ENCODE data around the gene TRIM72.
"Not testable (repeated sequence)": the region's sequence is repeated elsewhere in the genome, so short reads cannot be mapped to it uniquely, and the experiment has no call there.

Gene TRIM72

DNA sequence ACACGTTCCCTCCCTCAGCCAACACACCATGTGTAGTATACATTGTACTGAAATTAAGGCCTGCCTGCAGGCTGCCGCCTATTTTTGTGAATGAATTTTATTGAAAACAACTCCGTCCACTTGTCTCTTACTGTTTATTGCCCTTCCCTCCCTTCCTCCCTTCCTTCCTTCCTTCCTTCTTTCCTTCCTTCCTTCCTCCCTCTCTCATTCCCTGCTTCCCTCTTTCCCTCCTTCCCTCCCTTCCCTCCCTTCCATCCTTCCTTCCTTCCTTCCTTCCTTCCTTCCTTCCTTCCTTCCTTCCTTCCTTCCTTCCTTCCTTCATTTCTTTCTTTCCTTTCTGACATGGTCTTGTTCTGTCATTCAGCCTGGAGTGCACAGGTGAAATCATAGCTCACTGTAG, 48.2 kb downstream of the TRIM72 start:
- DNase-seq: no peak

DNA sequence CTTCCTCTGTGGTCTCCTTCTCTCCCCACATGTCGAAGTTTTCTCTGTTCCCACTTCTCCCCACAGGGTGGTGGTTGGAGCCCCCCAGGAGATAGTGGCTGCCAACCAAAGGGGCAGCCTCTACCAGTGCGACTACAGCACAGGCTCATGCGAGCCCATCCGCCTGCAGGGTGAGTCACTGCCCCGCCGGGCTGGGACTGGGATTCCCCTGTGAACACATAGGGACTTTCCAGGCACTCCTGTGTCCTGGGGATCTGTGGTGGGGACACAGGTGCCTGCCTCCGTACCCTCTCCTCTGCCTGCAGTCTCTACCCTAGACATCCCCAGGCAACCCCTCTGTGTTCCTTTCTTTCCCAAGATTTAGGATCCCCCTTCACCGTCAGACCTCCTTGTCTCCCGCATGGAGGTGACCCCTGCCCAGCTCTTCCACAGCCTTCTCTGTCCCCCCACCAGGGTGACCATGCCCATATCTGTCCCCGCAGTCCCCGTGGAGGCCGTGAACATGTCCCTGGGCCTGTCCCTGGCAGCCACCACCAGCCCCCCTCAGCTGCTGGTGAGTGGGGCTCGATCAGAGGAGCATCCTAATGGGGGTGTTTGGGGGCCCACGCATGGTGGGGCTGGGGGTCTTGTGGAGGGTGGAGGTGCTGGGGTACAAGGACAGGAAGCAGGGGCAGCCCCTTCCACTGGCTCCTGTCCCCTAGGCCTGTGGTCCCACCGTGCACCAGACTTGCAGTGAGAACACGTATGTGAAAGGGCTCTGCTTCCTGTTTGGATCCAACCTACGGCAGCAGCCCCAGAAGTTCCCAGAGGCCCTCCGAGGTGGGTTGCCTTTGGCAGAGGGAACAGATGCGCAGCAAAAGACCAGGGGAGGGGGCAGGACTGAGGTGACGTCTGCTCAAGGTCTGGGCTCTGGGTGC, 51.7 kb downstream of the TRIM72 start:
- peak; percentile 76 for DNase-seq

DNA sequence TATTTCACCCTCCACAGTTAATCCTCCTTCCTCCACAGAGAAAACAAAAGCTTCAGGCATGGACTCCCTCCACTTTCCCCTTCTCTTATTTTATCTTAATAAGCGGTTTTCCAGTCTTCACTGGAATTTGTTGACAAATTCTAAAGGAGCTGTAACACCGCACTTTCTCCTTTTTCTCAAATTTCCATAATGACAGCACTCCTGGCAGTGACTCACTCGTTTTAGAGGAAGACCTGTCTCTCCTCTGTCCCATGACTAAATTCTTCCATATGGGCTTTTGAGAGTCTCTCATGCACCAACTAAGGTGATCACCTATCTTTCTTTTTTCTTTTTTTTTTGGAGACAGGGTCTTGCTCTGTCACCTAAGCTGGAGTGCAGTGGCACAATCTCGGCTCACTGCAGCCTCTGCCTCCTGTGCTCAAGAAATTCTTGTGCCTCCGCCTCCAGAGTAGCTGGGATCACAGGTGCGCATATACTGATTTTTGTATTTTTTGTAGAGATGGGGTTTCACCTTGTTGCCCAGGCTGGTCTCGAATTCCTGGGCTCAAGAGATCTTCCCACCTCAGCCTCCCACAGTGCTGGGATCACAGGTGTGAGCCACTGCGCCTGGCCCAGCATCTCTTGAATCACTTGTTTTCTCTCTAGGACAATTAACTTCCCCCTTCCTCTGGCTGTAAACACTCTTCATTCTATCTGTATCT, 53.6 kb downstream of the TRIM72 start:
- no peak for DNase-seq

DNA sequence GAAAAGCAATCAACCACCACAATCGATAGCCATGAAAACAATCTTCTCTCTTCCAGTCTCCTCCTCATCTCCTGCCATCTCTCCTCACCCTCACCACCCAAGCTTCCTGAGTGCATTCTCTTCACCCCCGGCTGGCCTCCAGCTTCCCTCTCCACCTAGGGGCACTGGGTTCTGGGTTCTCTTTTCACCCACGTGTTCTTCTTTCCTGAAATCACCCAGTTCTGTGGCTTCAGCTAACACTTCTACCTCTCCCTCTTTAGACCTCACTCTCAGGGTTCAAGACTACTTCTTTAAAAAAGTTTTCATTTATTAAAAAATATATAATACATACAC, 54.1 kb downstream of the TRIM72 start:
- no peak for DNase-seq

DNA sequence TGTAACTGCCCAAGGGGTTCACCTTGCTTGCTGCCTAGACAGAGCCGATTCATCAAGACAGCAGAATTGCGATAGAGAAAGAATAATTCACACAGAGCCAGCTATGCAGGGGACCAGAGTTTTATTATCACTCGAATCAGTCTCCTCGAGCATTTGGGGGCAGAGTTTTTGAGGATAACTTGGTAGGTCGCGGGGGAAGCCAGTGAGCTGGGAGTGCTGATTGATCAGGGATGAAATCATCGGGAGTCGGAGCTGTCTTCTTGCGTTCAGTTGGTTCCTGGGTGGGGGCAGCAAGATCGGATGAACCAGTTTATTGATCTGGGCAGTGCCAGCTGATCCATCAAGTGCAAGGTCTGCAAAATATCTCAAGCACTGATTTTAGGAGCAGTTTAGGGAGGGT, 55.0 kb downstream of the TRIM72 start:
- no peak for DNase-seq

DNA sequence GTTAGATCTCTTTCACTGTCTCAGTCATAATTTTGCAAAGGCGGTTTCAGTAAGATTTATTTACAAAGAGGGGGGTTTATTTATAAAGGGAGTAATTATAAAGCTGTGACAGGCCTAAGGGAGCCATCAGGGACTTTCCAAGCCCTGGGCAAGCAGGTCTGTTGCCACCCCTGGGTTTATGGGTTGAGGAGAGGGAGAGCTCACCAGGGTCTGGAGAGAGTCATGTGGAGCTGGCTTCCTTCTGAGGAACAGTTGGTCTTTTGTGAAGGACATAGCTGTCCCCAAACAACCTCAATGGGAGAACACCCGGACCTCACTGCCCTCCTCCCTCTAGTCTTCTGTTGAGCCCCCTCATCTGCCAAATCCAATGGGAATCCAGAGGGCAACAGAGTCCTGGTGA, 55.6 kb downstream of the TRIM72 start:
- no peak for DNase-seq

DNA sequence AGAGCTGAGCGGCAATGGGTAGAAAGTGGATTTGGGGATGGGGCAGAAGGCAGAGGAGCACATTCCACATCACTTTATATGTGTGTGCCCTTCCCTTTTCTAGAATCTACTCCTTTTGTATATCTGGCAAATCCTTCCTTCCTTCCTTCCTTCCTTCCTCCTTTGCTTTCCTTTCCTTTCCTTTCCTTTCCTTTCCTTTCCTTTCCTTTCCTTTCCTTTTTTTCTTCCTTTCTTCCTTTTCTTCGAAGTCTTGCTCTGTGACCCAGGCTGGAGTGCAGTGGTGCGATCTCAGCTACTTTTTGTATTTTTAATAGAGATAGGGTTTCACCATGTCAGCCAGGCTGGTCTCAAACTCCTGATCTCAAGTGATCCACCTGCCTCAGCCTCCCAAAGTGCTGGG, 56.1 kb downstream of the TRIM72 start:
- DNase-seq: not testable (repeated sequence)

DNA sequence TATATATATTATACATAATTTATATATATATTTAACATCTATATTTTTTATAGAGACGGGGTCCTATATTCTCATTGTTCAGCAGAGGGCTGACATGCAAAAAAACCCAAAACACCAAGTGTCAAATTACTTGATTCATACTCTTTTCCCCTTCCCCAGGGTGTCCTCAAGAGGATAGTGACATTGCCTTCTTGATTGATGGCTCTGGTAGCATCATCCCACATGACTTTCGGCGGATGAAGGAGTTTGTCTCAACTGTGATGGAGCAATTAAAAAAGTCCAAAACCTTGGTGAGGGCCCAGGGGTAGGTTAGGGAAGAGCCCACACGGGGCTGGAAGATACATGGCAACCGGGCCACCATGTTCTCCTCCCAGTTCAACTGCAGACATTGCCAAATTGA, 56.9 kb downstream of the TRIM72 start:
- no peak for DNase-seq

DNA sequence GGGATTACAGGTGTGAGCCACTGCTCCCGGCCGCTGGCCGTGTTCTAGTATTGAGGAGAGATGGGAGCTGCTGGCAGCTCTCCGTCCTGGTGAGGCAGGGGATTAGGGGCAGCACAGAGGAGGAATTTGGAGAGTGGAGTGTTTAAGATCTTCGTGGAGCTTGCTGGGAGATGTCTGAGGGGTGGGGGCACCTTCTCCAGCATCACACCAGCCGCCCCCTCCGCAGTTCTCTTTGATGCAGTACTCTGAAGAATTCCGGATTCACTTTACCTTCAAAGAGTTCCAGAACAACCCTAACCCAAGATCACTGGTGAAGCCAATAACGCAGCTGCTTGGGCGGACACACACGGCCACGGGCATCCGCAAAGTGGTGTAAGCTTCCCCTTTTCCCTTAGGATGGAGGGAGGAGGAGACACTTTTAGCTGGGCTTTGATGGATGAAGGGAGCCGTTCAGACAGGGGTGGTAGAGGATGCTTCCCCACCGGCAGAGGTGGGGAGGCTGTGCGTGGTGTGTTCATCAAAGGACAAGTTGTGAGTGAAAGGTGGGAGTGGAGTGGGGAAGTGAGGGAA, 57.8 kb downstream of the TRIM72 start:
- DNase-seq: no peak

DNA sequence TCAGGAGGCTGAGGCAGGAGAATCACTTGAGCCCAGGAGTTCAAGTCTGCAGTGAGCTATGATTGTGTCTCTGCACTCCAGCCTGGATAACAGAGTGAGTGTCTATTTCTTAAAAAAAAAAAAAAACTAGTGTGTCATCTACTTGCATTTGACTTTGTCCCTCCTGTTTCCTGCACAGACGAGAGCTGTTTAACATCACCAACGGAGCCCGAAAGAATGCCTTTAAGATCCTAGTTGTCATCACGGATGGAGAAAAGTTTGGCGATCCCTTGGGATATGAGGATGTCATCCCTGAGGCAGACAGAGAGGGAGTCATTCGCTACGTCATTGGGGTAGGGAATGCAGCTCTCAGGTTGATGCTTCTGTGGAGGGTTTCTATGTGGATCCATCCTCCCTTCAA, 59.3 kb downstream of the TRIM72 start:
- no peak for DNase-seq

DNA sequence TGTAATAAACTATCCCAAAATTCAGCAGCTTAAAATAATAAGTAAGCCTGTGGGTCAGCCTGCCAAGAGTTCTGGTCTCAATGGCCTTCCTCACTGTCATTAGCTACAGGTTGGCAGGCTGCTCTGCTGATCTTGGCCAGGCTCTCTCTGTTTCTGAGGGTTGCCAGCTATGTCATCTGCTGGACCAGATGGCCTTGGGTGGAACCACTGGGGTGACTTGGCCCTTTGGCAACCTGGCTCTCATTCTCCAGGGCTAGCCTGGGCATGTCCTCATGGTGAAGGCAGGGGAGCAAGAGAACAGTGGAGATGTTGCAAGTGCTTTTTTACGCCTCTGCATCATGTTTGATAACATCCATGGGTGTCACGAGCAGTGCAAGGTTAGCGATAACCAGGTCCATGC, 59.8 kb downstream of the TRIM72 start:
- no peak for DNase-seq

DNA sequence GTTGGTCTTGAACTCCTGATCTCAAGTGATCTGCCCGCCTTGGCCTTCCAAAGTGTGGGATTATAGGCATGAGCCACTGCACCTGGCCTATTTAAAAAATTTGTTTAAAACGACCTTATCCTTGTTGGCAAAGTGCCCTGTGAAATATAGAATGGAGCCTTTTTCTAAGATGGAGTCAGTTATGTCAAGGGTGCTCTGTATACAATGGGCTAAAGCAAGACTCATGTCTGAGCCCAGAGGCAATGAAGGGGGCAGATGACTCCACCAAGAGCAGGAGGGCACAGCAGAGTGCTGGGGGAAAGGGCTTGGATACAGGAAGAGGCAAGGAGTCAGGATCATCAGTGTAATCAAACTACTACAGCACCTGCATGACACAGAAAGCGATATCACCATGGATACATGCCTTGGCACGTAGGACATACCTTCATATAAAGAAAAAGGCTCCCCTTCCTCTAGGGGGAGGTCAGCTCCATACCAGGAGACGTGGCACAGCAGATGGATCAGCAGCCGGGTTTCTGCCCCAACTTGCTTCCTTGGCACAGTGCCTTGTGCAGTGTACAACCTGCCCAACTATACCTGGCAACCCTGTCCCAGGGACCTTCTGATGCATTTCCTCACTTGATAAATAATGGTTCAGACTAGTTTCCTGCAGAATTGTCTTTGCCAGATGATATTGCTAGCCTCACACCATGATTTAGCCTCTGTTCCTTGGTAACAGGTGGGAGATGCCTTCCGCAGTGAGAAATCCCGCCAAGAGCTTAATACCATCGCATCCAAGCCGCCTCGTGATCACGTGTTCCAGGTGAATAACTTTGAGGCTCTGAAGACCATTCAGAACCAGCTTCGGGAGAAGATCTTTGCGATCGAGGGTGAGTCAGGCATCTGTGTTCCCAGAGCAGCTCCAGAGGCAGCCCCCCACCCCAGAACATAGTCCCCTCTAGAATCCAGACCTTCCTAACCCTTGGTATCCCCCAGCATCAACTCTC, 61.2 kb downstream of the TRIM72 start:
- DNase-seq: no peak

DNA sequence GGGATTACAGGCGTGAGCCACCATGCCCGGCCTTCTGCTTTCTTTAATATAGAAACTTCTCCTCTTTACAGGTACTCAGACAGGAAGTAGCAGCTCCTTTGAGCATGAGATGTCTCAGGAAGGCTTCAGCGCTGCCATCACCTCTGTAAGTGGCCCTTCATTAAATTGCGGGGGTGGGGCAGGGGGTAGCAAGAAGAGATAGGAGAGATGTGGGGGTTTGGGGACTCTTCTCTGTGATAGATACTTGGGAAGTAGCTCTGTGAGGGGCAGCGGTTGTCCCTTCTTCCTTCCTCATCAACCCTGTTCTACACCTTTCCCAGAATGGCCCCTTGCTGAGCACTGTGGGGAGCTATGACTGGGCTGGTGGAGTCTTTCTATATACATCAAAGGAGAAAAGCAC, 62.7 kb downstream of the TRIM72 start:
- DNase-seq: no peak

DNA sequence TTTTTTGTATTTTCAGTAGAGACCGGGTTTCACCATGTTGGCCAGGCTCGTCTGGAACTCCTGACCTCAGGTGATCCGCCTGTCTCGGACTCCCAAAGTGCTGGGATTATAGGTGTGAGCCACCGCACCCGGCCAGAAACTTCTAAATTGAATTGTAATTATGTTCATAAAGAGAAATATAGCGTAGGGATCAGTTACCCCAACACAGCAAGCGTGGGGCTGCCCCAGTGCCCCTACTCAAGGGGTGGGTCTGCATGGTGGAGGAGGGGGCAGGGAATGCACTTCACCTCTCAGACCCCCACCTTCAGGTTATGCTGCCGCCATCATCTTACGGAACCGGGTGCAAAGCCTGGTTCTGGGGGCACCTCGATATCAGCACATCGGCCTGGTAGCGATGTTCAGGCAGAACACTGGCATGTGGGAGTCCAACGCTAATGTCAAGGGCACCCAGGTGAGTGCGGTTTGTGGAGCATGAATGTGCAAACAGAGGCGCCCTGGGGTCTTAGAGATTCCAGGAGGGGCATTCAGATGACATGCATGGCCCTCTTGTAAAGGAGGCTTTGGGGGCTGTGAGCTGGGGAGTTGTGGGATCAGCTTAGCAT, 63.8 kb downstream of the TRIM72 start:
- no peak for DNase-seq

DNA sequence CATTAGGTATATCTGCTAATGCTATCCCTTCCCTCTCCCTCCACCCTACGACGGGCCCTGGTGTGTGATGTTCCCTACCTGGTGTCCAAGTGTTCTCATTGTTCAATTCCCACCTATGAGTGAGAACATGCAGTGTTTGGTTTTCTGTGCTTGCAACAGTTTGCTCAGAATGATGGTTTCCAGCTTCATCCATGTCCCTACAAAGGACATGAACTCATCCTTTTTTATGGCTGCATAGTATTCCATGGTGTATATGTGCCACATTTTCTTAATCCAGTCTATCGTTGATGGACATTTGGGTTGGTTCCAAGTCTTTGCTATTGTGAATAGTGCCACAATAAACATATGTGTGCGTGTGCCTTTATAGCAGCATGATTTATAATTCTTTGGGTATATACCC, 64.9 kb downstream of the TRIM72 start:
- not testable (repeated sequence) for DNase-seq

Data from 8988T (cell line).